ENCODE measurements around the gene HMG20B. TPM values are rescaled to one million over a fixed set of nuclear protein-coding genes. Genes with fewer than 3 reads are reported as not detected.

The HMG20B gene
- total RNA-seq, 2 experiments from 2014 or later, result 37.1 to 41.6 TPM

- Mint-ChIP-seq H3K27me3 (no peaks in the 10 kb centered on the region), H3K36me3 (peaks cover 12% of the 10 kb centered on the region), H3K4me1 (no peaks in the 10 kb centered on the region), H3K4me3 (no peak overlapping the region), H3K9me3 (no peaks in the 10 kb centered on the region), H3K27ac (peak overlapping the region; percentile 3)
- no peak for DNase-seq
Observed at GRCh38 chr19:3534375-3535234, 38.1 kb upstream of the HMG20B start.

- H3K27ac Mint-ChIP-seq, result no peak overlapping the region
- no peak for DNase-seq
- no peaks in the 10 kb centered on the region for H3K27me3 Mint-ChIP-seq
- H3K36me3 Mint-ChIP-seq, result peaks cover 16% of the 10 kb centered on the region
- H3K4me3 Mint-ChIP-seq, result no peak overlapping the region
- H3K9me3 Mint-ChIP-seq, result no peaks in the 10 kb centered on the region
- H3K4me1 Mint-ChIP-seq, result no peaks in the 10 kb centered on the region
Observed at GRCh38 chr19:3535235-3535535, 37.6 kb upstream of the HMG20B start.

GRCh38 chr19:3535563-3535965 is 37.2 kb upstream of the HMG20B start:
- Mint-ChIP-seq H3K4me1 (no peaks in the 10 kb centered on the region), H3K27me3 (no peaks in the 10 kb centered on the region), H3K27ac (no peak overlapping the region), H3K9me3 (no peaks in the 10 kb centered on the region), H3K4me3 (no peak overlapping the region), H3K36me3 (peaks cover 16% of the 10 kb centered on the region)
- DNase-seq, result no peak

- DNase-seq, result no peak
- no peaks in the 10 kb centered on the region for H3K4me1 Mint-ChIP-seq
- H3K4me3 Mint-ChIP-seq, result no peak overlapping the region
- peaks cover 16% of the 10 kb centered on the region for H3K36me3 Mint-ChIP-seq
- no peak overlapping the region for H3K27ac Mint-ChIP-seq
- H3K9me3 Mint-ChIP-seq, result no peaks in the 10 kb centered on the region
- H3K27me3 Mint-ChIP-seq, result no peaks in the 10 kb centered on the region
Observed at GRCh38 chr19:3535981-3536380, 36.8 kb upstream of the HMG20B start.

- no peaks in the 10 kb centered on the region for H3K9me3 Mint-ChIP-seq
- DNase-seq, result no peak
- no peaks in the 10 kb centered on the region for H3K4me1 Mint-ChIP-seq
- no peak overlapping the region for H3K4me3 Mint-ChIP-seq
- H3K27ac Mint-ChIP-seq, result no peak overlapping the region
- H3K36me3 Mint-ChIP-seq, result peaks cover 12% of the 10 kb centered on the region
- H3K27me3 Mint-ChIP-seq, result no peaks in the 10 kb centered on the region
Observed at GRCh38 chr19:3536429-3537100, 36.2 kb upstream of the HMG20B start.

GRCh38 chr19:3537101-3537437 is 35.7 kb upstream of the HMG20B start:
- Mint-ChIP-seq H3K27me3 (no peaks in the 10 kb centered on the region), H3K4me1 (no peaks in the 10 kb centered on the region), H3K27ac (no peak overlapping the region), H3K9me3 (no peaks in the 10 kb centered on the region), H3K36me3 (peaks cover 12% of the 10 kb centered on the region), H3K4me3 (no peak overlapping the region)
- no peak for DNase-seq

- no peaks in the 10 kb centered on the region for H3K27me3 Mint-ChIP-seq
- H3K4me1 Mint-ChIP-seq, result no peaks in the 10 kb centered on the region
- H3K36me3 Mint-ChIP-seq, result peaks cover 10% of the 10 kb centered on the region
- peak overlapping the region; percentile 60 for H3K27ac Mint-ChIP-seq
- DNase-seq, result no peak
- H3K4me3 Mint-ChIP-seq, result no peak overlapping the region
- no peaks in the 10 kb centered on the region for H3K9me3 Mint-ChIP-seq
Observed at GRCh38 chr19:3537438-3538240, 35.1 kb upstream of the HMG20B start.

GRCh38 chr19:3538258-3538929 is 34.4 kb upstream of the HMG20B start:
- Mint-ChIP-seq H3K27me3 (no peaks in the 10 kb centered on the region), H3K4me3 (no peak overlapping the region), H3K36me3 (peaks cover 10% of the 10 kb centered on the region), H3K9me3 (no peaks in the 10 kb centered on the region), H3K27ac (no peak overlapping the region), H3K4me1 (no peaks in the 10 kb centered on the region)
- no peak for DNase-seq

- Mint-ChIP-seq H3K27ac (no peak within 1 kb of the TSS), H3K9me3 (no peaks in the 10 kb centered on the region), H3K4me1 (no peaks in the 10 kb centered on the region), H3K27me3 (no peaks in the 10 kb centered on the region), H3K4me3 (no peak within 1 kb of the TSS), H3K36me3 (peaks cover 10% of the 10 kb centered on the region)
- DNase-seq, result no peak
Observed at GRCh38 chr19:3538965-3539755, 33.6 kb upstream of the HMG20B start, which contains the start of gene TEKTIP1. Gene TEKTIP1 (plus strand): TSS chr19:3539174. CDS start chr19:3539178, 4 bp downstream.

- H3K4me3 Mint-ChIP-seq, result no peak overlapping the region
- H3K9me3 Mint-ChIP-seq, result no peaks in the 10 kb centered on the region
- no peaks in the 10 kb centered on the region for H3K27me3 Mint-ChIP-seq
- no peak for DNase-seq
- H3K36me3 Mint-ChIP-seq, result peaks cover 10% of the 10 kb centered on the region
- H3K27ac Mint-ChIP-seq, result no peak overlapping the region
- H3K4me1 Mint-ChIP-seq, result no peaks in the 10 kb centered on the region
Observed at GRCh38 chr19:3539756-3540118, 33.0 kb upstream of the HMG20B start.

GRCh38 chr19:3543150-3544057 is 29.3 kb upstream of the HMG20B start:
- Mint-ChIP-seq H3K27me3 (no peaks in the 10 kb centered on the region), H3K36me3 (peaks cover 16% of the 10 kb centered on the region), H3K9me3 (no peaks in the 10 kb centered on the region), H3K27ac (no peak overlapping the region), H3K4me3 (no peak overlapping the region), H3K4me1 (peaks cover 5% of the 10 kb centered on the region)
- DNase-seq, result no peak

GRCh38 chr19:3544058-3544376 is 28.7 kb upstream of the HMG20B start:
- Mint-ChIP-seq H3K27me3 (no peaks in the 10 kb centered on the region), H3K9me3 (no peaks in the 10 kb centered on the region), H3K27ac (no peak overlapping the region), H3K4me1 (peaks cover 5% of the 10 kb centered on the region), H3K36me3 (peaks cover 16% of the 10 kb centered on the region), H3K4me3 (no peak overlapping the region)
- no peak for DNase-seq

- Mint-ChIP-seq H3K36me3 (peaks cover 10% of the 10 kb centered on the region), H3K27me3 (no peaks in the 10 kb centered on the region), H3K4me1 (peaks cover 7% of the 10 kb centered on the region), H3K9me3 (no peaks in the 10 kb centered on the region), H3K4me3 (no peak overlapping the region), H3K27ac (peak overlapping the region; percentile 45)
- peak; percentile 76 for DNase-seq
Observed at GRCh38 chr19:3544742-3545668, 27.7 kb upstream of the HMG20B start.
